IMR-90 (cell line): ENCODE data around the gene C19orf73. TPM values are rescaled to one million over a fixed set of nuclear protein-coding genes. Genes with fewer than 3 reads are reported as not detected.

Experiments used
- ATAC-seq: fragments of 200-7000 bp; cut with Tn5 transposase; 2 replicates; pipeline ENCODE4 v1.9.1; 2020; ENCODE audit warnings: low read depth, mild to moderate bottlenecking, moderate library complexity
- BruUV-seq: library from RNA; stranded (reverse); fragments of 400-500 nt; replicated peaks from 2 replicates; lab custom pipeline; 2021; lab: Mats Ljungman, UMichigan
- CTCF ChIA-PET: fragments of 300-600 bp; formaldehyde crosslinking; extraction: SDS; loops from one replicate; lab custom pipeline; 2021; ENCODE audit warnings: antibody characterized with exemption; lab: Yijun Ruan, JAX
- POLR2A ChIA-PET: fragments of 300-600 bp; sonication (Branson Sonifier 250); formaldehyde crosslinking; loops from one replicate; lab custom pipeline; 2022; ENCODE audit warnings: antibody characterized with exemption; ENCODE audit not compliant: unreplicated experiment; lab: Charles Lee
- DNase-seq: peaks from one replicate; pipeline ENCODE4 v3.0.0; 2013
- H2AFZ ChIP-seq: replicated peaks from 2 replicates; pipeline ENCODE3; 2013; ENCODE audit warnings: low read length, mild to moderate bottlenecking; ENCODE audit not compliant: poor library complexity
- H2AK5ac ChIP-seq: 2 replicates; pipeline ENCODE4 v1.6.1; 2013; ENCODE audit warnings: low read depth, low read length, inconsistent platforms
- H2AK9ac ChIP-seq: replicated peaks from 2 replicates; pipeline ENCODE3; 2013; ENCODE audit warnings: mild to moderate bottlenecking, low read depth, low read length, moderate library complexity; ENCODE audit not compliant: poor library complexity
- H2BK120ac ChIP-seq: 2 replicates; pipeline ENCODE4 v1.6.1; 2013; ENCODE audit warnings: low read depth, low read length, inconsistent platforms
- H2BK15ac ChIP-seq: 3 replicates; pipeline ENCODE4 v1.6.1; 2013; ENCODE audit warnings: low read depth, low read length, inconsistent platforms
- H2BK20ac ChIP-seq: 2 replicates; pipeline ENCODE4 v1.6.1; 2013; ENCODE audit warnings: low read depth, mild to moderate bottlenecking, inconsistent platforms, low read length, moderate library complexity
- H2BK5ac ChIP-seq: 2 replicates; pipeline ENCODE4 v1.6.1; 2013; ENCODE audit warnings: mild to moderate bottlenecking, low read depth, low read length, inconsistent platforms; ENCODE audit not compliant: poor library complexity, severe bottlenecking
- H3K14ac ChIP-seq: replicated peaks from 2 replicates; pipeline ENCODE4 v1.6.1; 2013; ENCODE audit warnings: low read depth, low read length, inconsistent platforms
- H3K18ac ChIP-seq: 2 replicates; pipeline ENCODE4 v1.6.1; 2013; ENCODE audit warnings: low read depth, low read length, control low read depth
- H3K23ac ChIP-seq: 2 replicates; pipeline ENCODE4 v1.6.1; 2013; ENCODE audit warnings: low read depth, low read length, inconsistent platforms
- H3K27ac ChIP-seq: 2 replicates; pipeline ENCODE4 v1.5.1; 2013; ENCODE audit warnings: mild to moderate bottlenecking, control low read depth, low read length; ENCODE audit not compliant: insufficient read depth
- H3K27me3 ChIP-seq: 2 replicates; pipeline ENCODE4 v1.6.1; 2013; ENCODE audit warnings: low read length; ENCODE audit not compliant: control insufficient read depth, insufficient read depth
- H3K36me3 ChIP-seq: 2 replicates; pipeline ENCODE4 v1.6.1; 2013; ENCODE audit warnings: low read length, mixed read lengths; ENCODE audit not compliant: control insufficient read depth, insufficient read depth
- H3K4ac ChIP-seq: 2 replicates; pipeline ENCODE4 v1.6.1; 2013; ENCODE audit warnings: low read depth, low read length, inconsistent platforms
- H3K4me1 ChIP-seq: 2 replicates; pipeline ENCODE4 v1.6.1; 2013; ENCODE audit warnings: low read length, mixed read lengths; ENCODE audit not compliant: control insufficient read depth, insufficient read depth
- H3K4me2 ChIP-seq: 2 replicates; pipeline ENCODE4 v1.6.1; 2013; ENCODE audit warnings: low read depth, mild to moderate bottlenecking, control low read depth, low read length, moderate library complexity
- H3K4me3 ChIP-seq: 2 replicates; pipeline ENCODE4 v1.5.1; 2013; ENCODE audit warnings: low read depth, mild to moderate bottlenecking, control low read depth, low read length, moderate library complexity; ENCODE audit not compliant: insufficient read depth
- H3K56ac ChIP-seq: 2 replicates; pipeline ENCODE4 v1.6.1; 2013; ENCODE audit warnings: low read length, inconsistent platforms; ENCODE audit not compliant: insufficient read depth; ENCODE audit errors: extremely low read depth
- H3K79me1 ChIP-seq, 2 experiments: 2 replicates each; pipeline ENCODE4 v1.6.1; 2013; ENCODE audit warnings: low read length in 2 of 2, inconsistent platforms in 1 of 2, low read depth in 1 of 2
- H3K9ac ChIP-seq: 2 replicates; pipeline ENCODE4 v1.6.1; 2013; ENCODE audit warnings: low read depth, low read length, control low read depth
- H3K9me1 ChIP-seq: 2 replicates; pipeline ENCODE4 v1.6.1; 2013; ENCODE audit warnings: low read length, inconsistent platforms; ENCODE audit not compliant: insufficient read depth
- H3K9me3 ChIP-seq: 2 replicates; pipeline ENCODE4 v1.6.1; 2013; ENCODE audit warnings: low read length; ENCODE audit not compliant: control insufficient read depth, insufficient read depth
- H4K20me1 ChIP-seq: 2 replicates; pipeline ENCODE4 v1.6.1; 2013; ENCODE audit warnings: low read length, inconsistent platforms; ENCODE audit not compliant: insufficient read depth
- H4K5ac ChIP-seq: 2 replicates; pipeline ENCODE4 v1.6.1; 2013; ENCODE audit warnings: mild to moderate bottlenecking, low read depth, low read length, control low read depth
- H4K8ac ChIP-seq, 2 experiments: 2 replicates each; pipeline ENCODE4 v1.6.1; 2013; ENCODE audit warnings: low read depth in 2 of 2, low read length in 2 of 2, control low read depth in 1 of 2, inconsistent platforms in 1 of 2
- H4K91ac ChIP-seq: 2 replicates; pipeline ENCODE4 v1.6.1; 2013; ENCODE audit warnings: low read depth, low read length, inconsistent platforms; ENCODE audit not compliant: insufficient read depth
- BHLHE40 ChIP-seq: fragments of 150-350 bp; IDR thresholded peaks from 2 replicates; pipeline ENCODE4 v1.6.1; 2016; ENCODE audit warnings: mild to moderate bottlenecking, low read depth, low read length
- CHD1 ChIP-seq: IDR thresholded peaks from 2 replicates; pipeline ENCODE4 v1.6.1; 2012; ENCODE audit warnings: low read depth, low read length, improper control_type of control experiment
- FOS ChIP-seq: fragments of 150-350 bp; IDR thresholded peaks from 2 replicates; pipeline ENCODE4 v1.6.1; 2016; ENCODE audit warnings: low read depth, low read length
- MAFK ChIP-seq: IDR thresholded peaks from 2 replicates; pipeline ENCODE4 v1.6.1; 2012; ENCODE audit warnings: low read depth, low read length, improper control_type of control experiment
- MAZ ChIP-seq: IDR thresholded peaks from 2 replicates; pipeline ENCODE4 v1.6.1; 2012; ENCODE audit warnings: low read depth, mild to moderate bottlenecking, low read length, improper control_type of control experiment, moderate library complexity, borderline replicate concordance
- MXI1 ChIP-seq: IDR thresholded peaks from 2 replicates; pipeline ENCODE4 v1.6.1; 2012; ENCODE audit warnings: low read depth, mild to moderate bottlenecking, low read length, moderate library complexity, borderline replicate concordance
- NFE2L2 ChIP-seq: fragments of 150-350 bp; IDR thresholded peaks from 2 replicates; pipeline ENCODE4 v1.6.1; 2016; ENCODE audit warnings: low read depth, mild to moderate bottlenecking, low read length
- POLR2A ChIP-seq: IDR thresholded peaks from 2 replicates; pipeline ENCODE4 v1.6.1; 2012; ENCODE audit warnings: mild to moderate bottlenecking, low read depth, low read length
- RAD21 ChIP-seq: IDR thresholded peaks from 2 replicates; pipeline ENCODE4 v1.6.1; 2012; ENCODE audit warnings: low read length, improper control_type of control experiment
- WGBS, 2 experiments: methylation state at CpG; one replicate each; pipeline versions ENCODE4 v1.1.5 to v1.1.7; 2013; ENCODE audit warnings: missing lambda C conversion rate in 2 of 2; ENCODE audit not compliant: insufficient read length in 1 of 2; ENCODE audit errors: extremely low coverage in 2 of 2; 5-methylcytosine and 5-hydroxymethylcytosine counted together
- dilution Hi-C: fragments of 300-500 bp; cut with HindIII; formaldehyde crosslinking; loops from one replicate; pipeline ENCODE4 v1.14.3; 2018; ENCODE audit warnings: low sequenced_read_pairs; ENCODE audit not compliant: unreplicated experiment
- in situ Hi-C: fragments of 300-500 bp; cut with MboI; formaldehyde crosslinking; loops from 3 replicates; pipeline ENCODE4 v1.14.3; 2019; ENCODE audit warnings: low sequenced_read_pairs, inconsistent platforms, mixed read lengths
- intact Hi-C: fragments of 100-400 bp; cut with micrococcal nuclease; formaldehyde crosslinking; loops from 2 replicates; pipeline ENCODE4 v1.10.0; 2022
- polyA plus RNA-seq, 3 experiments: library from polyadenylated mRNA; depleted of rRNA; stranded (reverse); fragments of >200 nt; gene quantifications; 2 replicates each; pipeline ENCODE4 v1.2.3, GENCODE V29; 2012; ENCODE audit warnings: low replicate concordance in 1 of 3
- total RNA-seq: library from RNA; depleted of rRNA; stranded (reverse); fragments of >200 nt; gene quantifications from 2 replicates; pipeline ENCODE4 v1.2.3, GENCODE V29; 2012
- TF ChIP-seq, protein P1 (sequence below): fragments of 150-350 bp; IDR thresholded peaks from 2 replicates; pipeline ENCODE4 v1.6.1; 2016; ENCODE audit warnings: low read depth, mild to moderate bottlenecking, low read length, moderate library complexity, borderline replicate concordance
- TF ChIP-seq, protein P2 (sequence below): fragments of 150-350 bp; IDR thresholded peaks from 2 replicates; pipeline ENCODE4 v1.6.1; 2017; ENCODE audit warnings: mild to moderate bottlenecking, antibody characterized with exemption, low read length, low read depth

The C19orf73 gene
- total and polyA plus RNA-seq, 2 of the 4 experiments (the other 2 are of a cell fraction): 1.2 TPM; not detected in 1

DNA sequence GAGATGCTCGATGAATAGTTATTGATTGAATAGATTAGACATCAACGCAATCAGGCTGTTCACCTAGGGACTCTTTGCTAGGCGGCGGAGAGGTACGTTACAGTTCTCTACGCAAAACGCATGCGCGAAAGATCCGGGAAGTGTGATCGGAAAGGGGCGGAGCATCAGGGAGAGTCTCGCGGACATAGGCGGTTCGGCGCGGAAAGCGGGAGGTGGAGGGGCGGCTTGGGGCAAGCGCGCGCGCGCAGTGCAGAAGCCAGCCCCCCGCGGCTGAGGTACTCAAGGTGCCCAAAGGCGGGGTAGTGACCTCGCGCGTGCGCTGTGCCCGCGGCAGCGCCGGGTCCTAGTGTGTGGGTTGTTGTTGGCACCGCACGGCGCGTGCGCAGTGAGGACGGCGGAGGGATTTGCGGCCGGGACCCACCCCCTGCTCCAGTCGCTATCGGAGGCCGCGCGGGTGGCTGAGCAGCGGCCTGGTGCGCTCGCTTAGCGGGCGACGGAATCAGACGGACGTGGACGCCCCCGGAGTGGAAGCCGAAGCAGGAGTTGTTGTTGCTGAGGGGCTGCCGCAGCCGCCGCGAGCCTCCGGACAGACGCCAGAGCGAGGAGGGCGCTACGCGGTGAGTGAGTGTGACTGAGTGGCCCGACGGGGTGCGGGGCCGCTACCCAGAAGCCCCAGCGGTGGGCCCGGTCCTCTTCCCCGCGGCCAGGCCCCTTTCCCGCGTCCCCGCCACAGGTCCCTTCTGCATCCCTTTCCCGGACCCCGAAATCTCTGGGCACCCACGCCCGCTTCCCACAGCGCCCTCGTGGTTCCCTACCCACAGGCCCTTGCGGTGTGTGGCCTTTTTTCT lies 33.7 kb downstream of the C19orf73 start, which contains the start of gene SNRNP70:
Gene SNRNP70, plus strand, starts transcription at position 432 of the 848 bp plus-strand sequence. CDS start 964 bp downstream, outside the sequence.
- Histone ChIP-seq H2AK9ac (peak within 1 kb of the TSS; percentile 92), H3K23ac (peak within 1 kb of the TSS; percentile 80), H3K36me3 (peaks cover 20% of the 10 kb centered on the region), H3K9me3 (no peaks in the 10 kb centered on the region), H3K4me2 (peak within 1 kb of the TSS; percentile 86), H3K79me1 (peaks cover 5 to 31% of the 10 kb centered on the region in 2 experiments; a peak in 3 of 4 replicates), H3K56ac (peak within 1 kb of the TSS; percentile 72), H2AFZ (peak within 1 kb of the TSS; percentile 88), H4K8ac (peak within 1 kb of the TSS; percentile 82 to 99), H3K9me1 (0 out of 2 replicates have a peak, but pooled peaks cover 2% of the 10 kb centered on the region), H4K20me1 (peaks cover 44% of the 10 kb centered on the region), H2BK15ac (0 out of 3 replicates have a peak within 1 kb of the TSS, but pooled peaks have one; percentile 1), H3K4ac (peak within 1 kb of the TSS; percentile 93), H3K9ac (peak within 1 kb of the TSS; percentile 86), H4K5ac (peak within 1 kb of the TSS; percentile 95), H3K18ac (peak within 1 kb of the TSS; percentile 77), H2BK120ac (peak within 1 kb of the TSS; percentile 39; the same call in 1 of the 2 replicates), H3K4me3 (peak within 1 kb of the TSS; percentile 69), H4K91ac (peak within 1 kb of the TSS; percentile 95), H3K27me3 (no peaks in the 10 kb centered on the region), H3K4me1 (peaks cover 6% of the 10 kb centered on the region), H2AK5ac (peak within 1 kb of the TSS; percentile 79), H3K14ac (peak within 1 kb of the TSS; percentile 95), H2BK20ac (no peak within 1 kb of the TSS), H2BK5ac (peak within 1 kb of the TSS; percentile 87), H3K27ac (peak within 1 kb of the TSS; percentile 89)
- 0% methylated on average over 46 of the region's 89 CpGs; no CpG with 5 or more reads in 1 of the 2 experiments for WGBS, 2 experiments
- intact Hi-C loops (no loop called here), in situ Hi-C loops (no loop called here), dilution Hi-C loops (no loop called here)
- TF ChIP-seq NFE2L2: no peak
- TF ChIP-seq, protein P1, sequence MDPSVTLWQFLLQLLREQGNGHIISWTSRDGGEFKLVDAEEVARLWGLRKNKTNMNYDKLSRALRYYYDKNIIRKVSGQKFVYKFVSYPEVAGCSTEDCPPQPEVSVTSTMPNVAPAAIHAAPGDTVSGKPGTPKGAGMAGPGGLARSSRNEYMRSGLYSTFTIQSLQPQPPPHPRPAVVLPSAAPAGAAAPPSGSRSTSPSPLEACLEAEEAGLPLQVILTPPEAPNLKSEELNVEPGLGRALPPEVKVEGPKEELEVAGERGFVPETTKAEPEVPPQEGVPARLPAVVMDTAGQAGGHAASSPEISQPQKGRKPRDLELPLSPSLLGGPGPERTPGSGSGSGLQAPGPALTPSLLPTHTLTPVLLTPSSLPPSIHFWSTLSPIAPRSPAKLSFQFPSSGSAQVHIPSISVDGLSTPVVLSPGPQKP: no peak
- TF ChIP-seq MAFK: no peak
- TF ChIP-seq MAZ: peak; percentile 79; the same call in 1 of the 2 replicates
- no peak for TF ChIP-seq RAD21
- peak; percentile 46 for TF ChIP-seq BHLHE40
- no peak for TF ChIP-seq CHD1
- TF ChIP-seq, protein P2, sequence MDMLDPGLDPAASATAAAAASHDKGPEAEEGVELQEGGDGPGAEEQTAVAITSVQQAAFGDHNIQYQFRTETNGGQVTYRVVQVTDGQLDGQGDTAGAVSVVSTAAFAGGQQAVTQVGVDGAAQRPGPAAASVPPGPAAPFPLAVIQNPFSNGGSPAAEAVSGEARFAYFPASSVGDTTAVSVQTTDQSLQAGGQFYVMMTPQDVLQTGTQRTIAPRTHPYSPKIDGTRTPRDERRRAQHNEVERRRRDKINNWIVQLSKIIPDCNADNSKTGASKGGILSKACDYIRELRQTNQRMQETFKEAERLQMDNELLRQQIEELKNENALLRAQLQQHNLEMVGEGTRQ: peak; percentile 25; the same call in 1 of the 2 replicates
- peak; percentile 59; the same call in 1 of the 2 replicates for TF ChIP-seq MXI1
- peak; percentile 97 for TF ChIP-seq POLR2A
- no peak for TF ChIP-seq FOS
- POLR2A ChIA-PET: interaction anchor here (0.6 kb wide), 1 partner anchor 47 kb away, joined by 4 read pairs; no protein-coding TSS in a partner anchor
- CTCF ChIA-PET: no interaction called here
- ATAC-seq (peak; percentile 99), DNase-seq (peak; percentile 99)
- BruUV-seq: no TSS peak
